HEK293 (cell line): ENCODE data around the gene GALNT9.

ENCODE experiments used
- CTCF ChIA-PET: fragments of 350-600 bp; formaldehyde crosslinking; extraction: SDS; loops from one replicate; lab custom pipeline; 2021; ENCODE audit warnings: antibody characterized with exemption; lab: Yijun Ruan, JAX
- POLR2A ChIA-PET: fragments of 300-600 bp; formaldehyde crosslinking; extraction: SDS; loops from one replicate; lab custom pipeline; 2020; ENCODE audit warnings: antibody characterized with exemption, inconsistent platforms; lab: Yijun Ruan, JAX
- H3K27ac ChIP-seq: fragments of 200-500 bp; sonication (Bioruptor generic); 2 replicates; pipeline ENCODE4 v1.5.1; 2014; ENCODE audit warnings: low read depth, low read length, control low read depth, inconsistent platforms; ENCODE audit errors: extremely low read depth
- H3K36me3 ChIP-seq, 2 experiments: fragments of 200-500 bp in 1 of 2; sonication (Bioruptor generic) in 1 of 2; 1 replicate in 1 of 2; 2 replicates in 1 of 2; pipeline ENCODE4 v1.5.1; 2014 to 2017; ENCODE audit warnings: inconsistent platforms in 2 of 2, low read length in 2 of 2; ENCODE audit not compliant: control insufficient read depth in 2 of 2, insufficient read depth in 1 of 2
- H3K4me1 ChIP-seq: fragments of 200-500 bp; sonication (Bioruptor generic); 2 replicates; pipeline ENCODE4 v1.5.1; 2014; ENCODE audit warnings: mild to moderate bottlenecking, low read length, inconsistent platforms; ENCODE audit not compliant: control insufficient read depth, insufficient read depth
- H3K4me3 ChIP-seq: 2 replicates; pipeline ENCODE4 v1.5.1; 2011; ENCODE audit warnings: low read depth, mild to moderate bottlenecking, control low read depth, low read length, moderate library complexity
- H3K9me3 ChIP-seq: fragments of 200-500 bp; sonication (Bioruptor generic); 2 replicates; pipeline ENCODE4 v1.5.1; 2014; ENCODE audit warnings: low read depth, low read length, inconsistent platforms; ENCODE audit not compliant: control insufficient read depth, insufficient read depth
- OSR2 ChIP-seq: fragments of 450-650 bp; formaldehyde crosslinking; IDR thresholded peaks from 2 replicates; pipeline ENCODE4 v1.5.1; 2016; ENCODE audit warnings: missing biosample characterization, missing genetic modification characterization
- PBX3 ChIP-seq: sonication (generic); formaldehyde crosslinking; IDR thresholded peaks from 2 replicates; pipeline ENCODE4 v1.8.1; 2022; ENCODE audit warnings: mild to moderate bottlenecking, moderate library complexity, missing genetic modification reagents
- PRDM4 ChIP-seq: fragments of 450-650 bp; formaldehyde crosslinking; IDR thresholded peaks from 2 replicates; pipeline ENCODE4 v1.5.1; 2017; ENCODE audit warnings: missing biosample characterization, missing genetic modification characterization
- SCRT1 ChIP-seq: fragments of 450-650 bp; formaldehyde crosslinking; IDR thresholded peaks from 2 replicates; pipeline ENCODE4 v1.5.1; 2016; ENCODE audit warnings: missing biosample characterization, missing genetic modification characterization, borderline replicate concordance
- ZFHX2 ChIP-seq: fragments of 450-650 bp; formaldehyde crosslinking; conservative IDR thresholded peaks from 2 replicates; pipeline ENCODE4 v1.5.1; 2016; ENCODE audit warnings: missing biosample characterization, missing genetic modification characterization
- ZNF311 ChIP-seq: fragments of 450-650 bp; formaldehyde crosslinking; IDR thresholded peaks from 2 replicates; pipeline ENCODE4 v1.5.1; 2017; ENCODE audit warnings: missing biosample characterization, missing genetic modification characterization, borderline replicate concordance
- ZNF350 ChIP-seq: fragments of 450-650 bp; formaldehyde crosslinking; IDR thresholded peaks from 2 replicates; pipeline ENCODE4 v1.5.0; 2017; ENCODE audit warnings: missing biosample characterization, mild to moderate bottlenecking, missing genetic modification characterization
- ZNF416 ChIP-seq: fragments of 450-650 bp; formaldehyde crosslinking; IDR thresholded peaks from 2 replicates; pipeline ENCODE4 v1.5.1; 2016; ENCODE audit warnings: missing biosample characterization, missing genetic modification characterization
- ZNF449 ChIP-seq: fragments of 450-650 bp; formaldehyde crosslinking; IDR thresholded peaks from 2 replicates; pipeline ENCODE4 v1.5.1; 2017; ENCODE audit warnings: missing biosample characterization, mild to moderate bottlenecking, missing genetic modification characterization, moderate library complexity
- ZNF514 ChIP-seq: fragments of 450-650 bp; formaldehyde crosslinking; IDR thresholded peaks from 2 replicates; pipeline ENCODE4 v1.5.1; 2016; ENCODE audit warnings: missing biosample characterization, missing genetic modification characterization
- ZNF548 ChIP-seq: fragments of 450-650 bp; formaldehyde crosslinking; IDR thresholded peaks from 2 replicates; pipeline ENCODE4 v1.5.1; 2016; ENCODE audit warnings: missing biosample characterization, missing genetic modification characterization
- TF ChIP-seq, protein P1 (sequence below): fragments of 450-650 bp; formaldehyde crosslinking; conservative IDR thresholded peaks from 2 replicates; pipeline ENCODE4 v1.5.1; 2016; ENCODE audit warnings: low read depth, missing biosample characterization, missing genetic modification characterization
- TF ChIP-seq, protein P2 (sequence below): fragments of 450-650 bp; formaldehyde crosslinking; IDR thresholded peaks from 2 replicates; pipeline ENCODE4 v1.5.1; 2017; ENCODE audit warnings: missing biosample characterization, missing genetic modification characterization

Gene GALNT9

GRCh38 chr12:132323171-132324010 is 6.0 kb downstream of the GALNT9 start:
- ChIA-PET CTCF (interaction anchor here (0.6 kb wide), 1 partner anchor 73 kb away, joined by 3 read pairs; no protein-coding TSS in a partner anchor), POLR2A (no interaction called here)
- H3K36me3 ChIP-seq: no peaks in the 10 kb centered on the region
- no peaks in the 10 kb centered on the region for H3K9me3 ChIP-seq
- H3K4me1 ChIP-seq: no peaks in the 10 kb centered on the region
- no peak overlapping the region for H3K4me3 ChIP-seq
- TF ChIP-seq ZNF548 (tag by site-specific recombination) (no peak), ZNF416 (tag by site-specific recombination) (no peak), ZNF449 (no peak), ZFHX2 (no peak), ZNF514 (tag by site-specific recombination) (no peak), SCRT1 (no peak), PBX3 (no peak), ZNF311 (tag by site-specific recombination) (no peak), PRDM4 (tag by site-specific recombination) (no peak), OSR2 (tag by site-specific recombination) (no peak), ZNF350 (tag by site-specific recombination) (no peak)
- TF ChIP-seq, protein P1, sequence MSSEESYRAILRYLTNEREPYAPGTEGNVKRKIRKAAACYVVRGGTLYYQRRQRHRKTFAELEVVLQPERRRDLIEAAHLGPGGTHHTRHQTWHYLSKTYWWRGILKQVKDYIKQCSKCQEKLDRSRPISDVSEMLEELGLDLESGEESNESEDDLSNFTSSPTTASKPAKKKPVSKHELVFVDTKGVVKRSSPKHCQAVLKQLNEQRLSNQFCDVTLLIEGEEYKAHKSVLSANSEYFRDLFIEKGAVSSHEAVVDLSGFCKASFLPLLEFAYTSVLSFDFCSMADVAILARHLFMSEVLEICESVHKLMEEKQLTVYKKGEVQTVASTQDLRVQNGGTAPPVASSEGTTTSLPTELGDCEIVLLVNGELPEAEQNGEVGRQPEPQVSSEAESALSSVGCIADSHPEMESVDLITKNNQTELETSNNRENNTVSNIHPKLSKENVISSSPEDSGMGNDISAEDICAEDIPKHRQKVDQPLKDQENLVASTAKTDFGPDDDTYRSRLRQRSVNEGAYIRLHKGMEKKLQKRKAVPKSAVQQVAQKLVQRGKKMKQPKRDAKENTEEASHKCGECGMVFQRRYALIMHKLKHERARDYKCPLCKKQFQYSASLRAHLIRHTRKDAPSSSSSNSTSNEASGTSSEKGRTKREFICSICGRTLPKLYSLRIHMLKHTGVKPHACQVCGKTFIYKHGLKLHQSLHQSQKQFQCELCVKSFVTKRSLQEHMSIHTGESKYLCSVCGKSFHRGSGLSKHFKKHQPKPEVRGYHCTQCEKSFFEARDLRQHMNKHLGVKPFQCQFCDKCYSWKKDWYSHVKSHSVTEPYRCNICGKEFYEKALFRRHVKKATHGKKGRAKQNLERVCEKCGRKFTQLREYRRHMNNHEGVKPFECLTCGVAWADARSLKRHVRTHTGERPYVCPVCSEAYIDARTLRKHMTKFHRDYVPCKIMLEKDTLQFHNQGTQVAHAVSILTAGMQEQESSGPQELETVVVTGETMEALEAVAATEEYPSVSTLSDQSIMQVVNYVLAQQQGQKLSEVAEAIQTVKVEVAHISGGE: no peak
- TF ChIP-seq, protein P2, sequence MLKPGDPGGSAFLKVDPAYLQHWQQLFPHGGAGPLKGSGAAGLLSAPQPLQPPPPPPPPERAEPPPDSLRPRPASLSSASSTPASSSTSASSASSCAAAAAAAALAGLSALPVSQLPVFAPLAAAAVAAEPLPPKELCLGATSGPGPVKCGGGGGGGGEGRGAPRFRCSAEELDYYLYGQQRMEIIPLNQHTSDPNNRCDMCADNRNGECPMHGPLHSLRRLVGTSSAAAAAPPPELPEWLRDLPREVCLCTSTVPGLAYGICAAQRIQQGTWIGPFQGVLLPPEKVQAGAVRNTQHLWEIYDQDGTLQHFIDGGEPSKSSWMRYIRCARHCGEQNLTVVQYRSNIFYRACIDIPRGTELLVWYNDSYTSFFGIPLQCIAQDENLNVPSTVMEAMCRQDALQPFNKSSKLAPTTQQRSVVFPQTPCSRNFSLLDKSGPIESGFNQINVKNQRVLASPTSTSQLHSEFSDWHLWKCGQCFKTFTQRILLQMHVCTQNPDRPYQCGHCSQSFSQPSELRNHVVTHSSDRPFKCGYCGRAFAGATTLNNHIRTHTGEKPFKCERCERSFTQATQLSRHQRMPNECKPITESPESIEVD: no peak
- H3K27ac ChIP-seq: no peak overlapping the region
